HFFc6 (cell line): Measurements from ENCODE around the gene IPPK. TPM values are rescaled to one million over a fixed set of nuclear protein-coding genes. Genes with fewer than 3 reads are reported as not detected.

ENCODE experiments used
- DNase-seq: peaks from one replicate; pipeline ENCODE4 v3.0.0-alpha.2; 2018
- H3K27ac Mint-ChIP-seq: 2 replicates; pipeline ENCODE4 v1.8.0; 2020; ENCODE audit warnings: mild to moderate bottlenecking, mixed read lengths
- H3K27me3 Mint-ChIP-seq: 2 replicates; pipeline ENCODE4 v1.8.0; 2021; ENCODE audit warnings: mild to moderate bottlenecking, moderate library complexity, mixed read lengths; ENCODE audit not compliant: insufficient read depth
- H3K36me3 Mint-ChIP-seq: 2 replicates; pipeline ENCODE4 v1.8.0; 2021; ENCODE audit warnings: low read depth, mixed read lengths
- H3K4me1 Mint-ChIP-seq: 2 replicates; pipeline ENCODE4 v1.8.0; 2020; ENCODE audit warnings: low read depth, mixed read lengths
- H3K4me3 Mint-ChIP-seq: 2 replicates; pipeline ENCODE4 v1.8.0; 2020; ENCODE audit warnings: mild to moderate bottlenecking, moderate library complexity, mixed read lengths
- H3K9me3 Mint-ChIP-seq: 2 replicates; pipeline ENCODE4 v1.8.0; 2020; ENCODE audit warnings: mild to moderate bottlenecking, mixed read lengths
- CTCF ChIP-seq: fragments of 200-600 bp; sonication (generic); IDR thresholded peaks from 2 replicates; pipeline ENCODE4 v1.5.0; 2021; ENCODE audit warnings: antibody characterized with exemption, mild to moderate bottlenecking
- total RNA-seq, 6 experiments: library from RNA; stranded (reverse); fragmentation: NEBNext Ultra II Directional; extraction: Animal tissue kit (Norgen Biotek cat#: 25700); gene quantifications; 2 replicates in 1 of 6; 3 replicates in 5 of 6; pipeline ENCODE4 v1.2.3, GENCODE V29; 2021

The IPPK gene
- total RNA-seq, 6 experiments from 2014 or later, result 10.0 to 14.0 (median 12.5) TPM

GRCh38 chr9:92716557-92716956, 46.6 kb upstream of the IPPK start:
- peak; percentile 98 for TF ChIP-seq CTCF
- no peak for DNase-seq
- no peak overlapping the region for H3K27ac Mint-ChIP-seq
- peaks cover 15% of the 10 kb centered on the region for H3K36me3 Mint-ChIP-seq
- H3K4me1 Mint-ChIP-seq, result no peaks in the 10 kb centered on the region
- H3K27me3 Mint-ChIP-seq, result no peaks in the 10 kb centered on the region; the same call in 1 of the 2 replicates
- no peaks in the 10 kb centered on the region for H3K9me3 Mint-ChIP-seq
- H3K4me3 Mint-ChIP-seq, result no peak overlapping the region

GRCh38 chr9:92715488-92716231, 45.7 kb upstream of the IPPK start:
- Mint-ChIP-seq H3K36me3 (peaks cover 13% of the 10 kb centered on the region), H3K9me3 (no peaks in the 10 kb centered on the region), H3K4me1 (no peaks in the 10 kb centered on the region), H3K27ac (no peak overlapping the region), H3K4me3 (no peak overlapping the region), H3K27me3 (no peaks in the 10 kb centered on the region; the same call in 1 of the 2 replicates)
- DNase-seq, result no peak
- no peak for TF ChIP-seq CTCF

- no peak for TF ChIP-seq CTCF
- no peaks in the 10 kb centered on the region for H3K4me1 Mint-ChIP-seq
- no peak overlapping the region for H3K27ac Mint-ChIP-seq
- H3K9me3 Mint-ChIP-seq, result no peaks in the 10 kb centered on the region
- H3K4me3 Mint-ChIP-seq, result no peak overlapping the region
- H3K27me3 Mint-ChIP-seq, result no peaks in the 10 kb centered on the region; the same call in 1 of the 2 replicates
- no peak for DNase-seq
- peaks cover 8% of the 10 kb centered on the region; the same call in 1 of the 2 replicates for H3K36me3 Mint-ChIP-seq
Measured at GRCh38 chr9:92714787-92715487, 45.0 kb upstream of the IPPK start.

- H3K4me1 Mint-ChIP-seq, result peaks cover 8% of the 10 kb centered on the region; the same call in 1 of the 2 replicates
- H3K27ac Mint-ChIP-seq, result no peak overlapping the region
- peaks cover 8% of the 10 kb centered on the region; the same call in 1 of the 2 replicates for H3K36me3 Mint-ChIP-seq
- no peak overlapping the region for H3K4me3 Mint-ChIP-seq
- no peaks in the 10 kb centered on the region for H3K9me3 Mint-ChIP-seq
- H3K27me3 Mint-ChIP-seq, result no peaks in the 10 kb centered on the region; the same call in 1 of the 2 replicates
- no peak for DNase-seq
- no peak for TF ChIP-seq CTCF
Measured at GRCh38 chr9:92714016-92714415, 44.1 kb upstream of the IPPK start.

- H3K27ac Mint-ChIP-seq, result no peak overlapping the region
- peaks cover 8% of the 10 kb centered on the region; the same call in 1 of the 2 replicates for H3K36me3 Mint-ChIP-seq
- H3K27me3 Mint-ChIP-seq, result no peaks in the 10 kb centered on the region; the same call in 1 of the 2 replicates
- H3K4me1 Mint-ChIP-seq, result peaks cover 9% of the 10 kb centered on the region; the same call in 1 of the 2 replicates
- H3K4me3 Mint-ChIP-seq, result no peak overlapping the region
- TF ChIP-seq CTCF, result no peak
- no peak for DNase-seq
- H3K9me3 Mint-ChIP-seq, result no peaks in the 10 kb centered on the region
Measured at GRCh38 chr9:92713528-92713927, 43.6 kb upstream of the IPPK start.
